Hematopoietic multipotent progenitor cell treated with erythropoietin and hydrocortisone succinate and interleukin-3 and kit ligand, for 4 days (in vitro differentiated cells): Measurements from ENCODE around the gene RAP1A.

ENCODE experiments used
- DNase-seq: peaks from one replicate; pipeline ENCODE4 v3.0.0-alpha.2; 2015

RAP1A gene

DNA sequence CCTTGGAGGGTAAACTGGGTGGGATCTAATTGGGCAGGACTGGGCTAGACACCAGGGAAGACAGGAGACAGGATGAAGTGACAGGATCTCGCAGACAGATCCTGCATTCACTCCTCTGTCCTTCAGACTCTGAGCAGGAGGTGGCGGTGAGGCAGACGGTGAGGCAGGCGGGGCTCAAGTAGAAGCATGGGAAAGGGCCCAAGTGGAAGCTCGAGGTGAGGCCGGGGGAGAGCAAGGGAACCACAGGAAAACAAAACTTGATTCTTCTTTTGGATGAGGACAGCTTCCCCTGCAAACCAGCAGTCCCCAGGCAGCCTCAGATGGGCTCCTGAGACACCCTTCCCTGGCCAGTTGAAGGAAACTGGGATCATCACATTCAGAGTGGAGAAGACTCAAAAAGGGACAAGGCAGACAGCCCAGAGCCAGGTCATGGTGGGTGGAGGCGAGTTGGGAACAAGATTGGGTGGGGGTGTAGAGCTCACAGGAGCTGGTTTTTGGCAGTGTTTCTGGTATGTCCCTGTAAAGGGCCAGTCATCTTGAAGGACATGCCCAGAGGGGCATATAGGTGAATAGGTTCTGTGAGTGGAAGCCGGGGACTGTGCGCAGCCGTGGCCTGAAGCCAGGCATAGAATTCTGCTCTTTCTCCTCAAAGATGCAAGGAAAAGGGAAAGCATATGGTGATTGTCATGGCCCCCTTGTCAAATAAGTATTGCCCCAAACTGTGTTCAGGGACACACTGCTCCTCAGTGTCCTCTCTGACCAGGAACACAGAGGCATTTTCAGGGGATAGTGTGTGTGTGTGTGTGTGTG, 101.6 kb downstream of the RAP1A start:
- DNase-seq, result no peak

DNA sequence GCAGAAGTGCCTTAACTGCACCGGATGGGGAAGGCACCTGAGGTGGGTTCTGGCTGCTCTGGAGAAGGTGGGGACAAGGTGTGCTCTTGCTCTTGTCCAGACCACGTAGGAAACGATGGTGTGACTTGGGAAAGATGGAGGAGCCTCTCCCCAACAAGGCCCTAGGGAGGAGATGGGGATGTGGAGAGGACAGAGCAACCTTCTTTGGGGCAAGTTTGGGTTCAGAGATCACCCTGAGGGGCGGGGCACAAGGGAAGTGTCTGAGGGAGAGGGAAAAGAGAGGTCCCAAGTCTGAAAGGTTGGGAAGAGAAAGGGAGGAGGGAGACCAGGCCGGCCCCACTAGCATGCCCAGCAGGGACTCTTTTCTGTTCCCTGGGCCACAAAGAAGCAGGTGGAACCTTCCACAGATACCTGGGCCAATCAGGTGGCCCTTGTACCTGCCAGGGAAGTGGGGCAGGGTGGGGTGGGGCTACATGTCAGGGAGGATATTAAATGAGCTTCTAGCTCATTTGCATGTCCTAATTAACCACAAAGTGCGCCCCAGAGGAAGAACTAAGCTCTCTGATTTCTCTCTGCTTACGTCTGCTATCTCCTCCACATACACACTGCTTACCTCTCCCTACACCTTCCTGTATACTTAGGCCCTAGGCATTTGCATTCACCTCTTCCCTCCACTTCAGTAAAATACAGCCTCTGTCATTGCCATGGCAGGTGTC, 103.7 kb downstream of the RAP1A start:
- DNase-seq, result no peak

DNA sequence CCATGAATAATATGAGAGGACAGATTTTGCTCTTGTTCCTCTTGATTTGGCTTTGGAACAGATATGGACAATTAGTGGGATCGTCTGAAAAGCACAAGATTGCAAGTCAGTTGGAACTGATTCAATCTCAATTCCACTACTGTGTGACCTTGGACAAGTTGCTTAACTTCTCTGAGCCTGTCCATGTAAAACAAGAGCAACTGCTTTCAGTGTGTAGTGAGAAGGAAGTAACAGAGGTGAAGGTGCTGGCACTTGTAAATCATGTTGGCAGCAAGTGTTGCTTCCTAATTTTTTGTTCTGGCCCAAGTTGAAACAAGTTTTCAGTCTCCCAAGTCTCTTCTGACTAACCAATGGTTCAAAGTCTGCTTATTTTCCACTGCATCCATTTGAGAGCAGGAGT, 104.3 kb downstream of the RAP1A start:
- DNase-seq, result no peak

DNA sequence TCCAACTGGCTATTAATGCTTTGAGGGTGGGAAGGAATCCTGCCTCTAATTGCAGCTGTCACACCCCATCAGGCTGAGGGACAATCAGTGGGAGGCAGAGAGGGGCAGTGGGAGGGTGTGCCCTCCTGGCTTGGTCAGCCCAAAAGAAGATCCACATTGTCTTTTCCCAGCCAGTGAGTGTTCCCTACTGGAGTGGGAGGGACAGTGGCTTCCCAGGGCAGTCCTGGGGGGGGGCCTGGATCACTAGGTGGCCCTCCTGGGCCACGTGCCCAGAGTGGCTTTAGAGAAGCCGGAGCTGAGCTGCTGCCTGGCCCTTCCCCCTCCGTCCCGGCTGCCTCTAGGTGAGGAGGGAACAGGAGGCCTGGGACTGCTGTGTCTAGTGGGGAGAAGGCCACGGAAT, 105.6 kb downstream of the RAP1A start:
- no peak for DNase-seq

DNA sequence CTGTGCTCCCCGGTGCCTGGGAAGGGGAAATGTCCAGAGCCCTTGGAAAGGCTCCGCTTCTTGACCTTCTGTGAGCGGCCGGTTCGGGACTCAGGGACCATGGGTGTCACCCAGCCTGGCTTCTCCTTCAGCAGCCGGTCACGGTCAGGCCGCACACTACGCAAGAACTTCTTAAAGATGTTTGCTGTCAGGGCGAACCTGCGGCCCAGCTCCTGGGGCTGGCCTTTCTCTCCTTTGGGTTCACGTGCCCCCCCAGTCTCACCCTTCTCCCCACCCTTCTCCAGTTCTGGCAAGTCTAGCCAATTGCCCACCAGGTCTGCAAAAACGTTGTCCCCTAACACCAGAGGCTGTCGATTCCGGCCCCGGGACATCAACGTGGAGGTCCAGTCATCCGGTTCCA, 107.5 kb downstream of the RAP1A start:
- DNase-seq, result no peak

DNA sequence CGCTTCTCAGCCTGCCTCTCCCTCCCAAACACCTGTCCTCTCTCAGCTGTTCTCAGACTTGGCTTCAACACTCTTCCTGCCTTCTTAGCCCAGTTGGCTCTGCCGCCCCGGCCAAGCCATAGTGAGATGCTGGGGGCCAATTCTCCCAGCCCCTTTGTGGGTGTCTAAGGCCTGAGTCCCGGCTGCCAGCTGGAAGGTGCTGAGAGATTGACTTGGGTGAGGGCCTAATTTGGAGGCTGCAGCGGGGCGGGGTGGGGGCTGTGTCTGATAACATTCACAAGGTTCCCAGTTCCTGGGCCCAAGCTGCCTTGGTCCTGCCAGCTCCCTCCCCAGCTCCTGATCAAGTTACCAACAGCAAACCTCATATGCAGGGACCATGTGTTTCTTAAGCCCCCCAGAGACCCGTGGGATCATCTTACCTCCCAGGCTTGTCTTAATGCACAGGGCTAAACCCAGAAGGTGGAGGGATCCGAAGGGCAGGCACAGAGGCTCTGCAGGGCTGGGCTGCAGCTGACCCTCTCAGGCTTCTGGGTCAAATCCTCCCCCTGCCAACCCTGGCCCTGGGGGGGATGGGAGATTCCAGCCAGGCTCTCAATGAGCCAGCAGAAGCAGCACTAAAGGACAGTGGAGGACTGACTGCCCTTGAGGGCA, 109.8 kb downstream of the RAP1A start:
- no peak for DNase-seq

DNA sequence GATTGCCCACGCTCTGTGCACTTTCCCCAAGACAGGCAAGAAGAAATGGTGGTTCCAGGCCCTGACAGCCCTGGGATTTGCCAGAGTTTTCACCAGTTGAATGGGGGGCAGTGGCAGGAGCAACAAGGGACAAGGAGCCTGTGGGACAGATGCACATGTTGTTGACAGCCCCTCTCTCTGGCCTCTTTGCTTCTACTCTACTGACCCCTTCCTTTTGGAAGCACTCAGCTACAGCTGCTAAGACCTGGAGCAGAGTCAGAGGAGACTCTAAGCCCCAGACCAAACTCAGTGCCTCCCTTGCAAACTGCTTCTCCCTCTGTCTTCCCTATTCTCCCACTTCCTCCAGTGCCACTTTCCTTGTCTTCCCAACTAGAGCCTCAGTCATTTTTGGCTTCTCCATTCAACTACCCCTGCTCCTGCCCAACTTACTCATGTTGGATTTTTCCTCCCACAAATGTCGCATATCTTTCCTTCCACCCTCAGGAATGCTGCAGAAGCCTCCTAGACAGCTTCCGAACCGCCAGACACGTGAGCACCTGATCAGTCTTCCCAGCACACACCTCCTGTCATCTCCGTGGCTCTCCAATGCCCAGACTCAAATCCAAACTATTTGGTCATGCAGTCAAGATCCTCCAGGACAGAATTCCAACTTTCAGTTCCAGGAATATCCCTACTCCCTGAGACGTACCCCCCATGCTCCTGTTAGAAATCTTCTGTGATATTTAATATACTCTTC, 110.5 kb downstream of the RAP1A start:
- DNase-seq, result no peak

DNA sequence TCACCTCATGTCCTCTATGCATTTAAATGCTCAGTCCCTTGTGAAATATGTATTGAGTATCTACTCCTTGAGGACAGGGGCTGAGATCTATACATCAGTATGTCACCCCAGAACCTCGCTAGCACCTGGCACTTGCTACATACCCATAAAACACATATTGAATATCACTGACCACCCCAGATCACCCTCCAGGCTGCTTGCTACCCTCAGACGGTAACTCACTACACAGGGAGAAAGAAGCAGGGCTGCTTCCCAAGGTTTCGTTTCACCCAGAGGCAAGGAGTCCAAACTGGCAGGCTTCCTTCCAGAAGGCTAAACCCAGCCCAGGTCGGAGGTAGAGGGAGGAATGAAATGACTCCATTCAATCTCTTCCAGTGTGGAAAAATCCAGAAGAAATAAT, 111.1 kb downstream of the RAP1A start:
- DNase-seq, result no peak

DNA sequence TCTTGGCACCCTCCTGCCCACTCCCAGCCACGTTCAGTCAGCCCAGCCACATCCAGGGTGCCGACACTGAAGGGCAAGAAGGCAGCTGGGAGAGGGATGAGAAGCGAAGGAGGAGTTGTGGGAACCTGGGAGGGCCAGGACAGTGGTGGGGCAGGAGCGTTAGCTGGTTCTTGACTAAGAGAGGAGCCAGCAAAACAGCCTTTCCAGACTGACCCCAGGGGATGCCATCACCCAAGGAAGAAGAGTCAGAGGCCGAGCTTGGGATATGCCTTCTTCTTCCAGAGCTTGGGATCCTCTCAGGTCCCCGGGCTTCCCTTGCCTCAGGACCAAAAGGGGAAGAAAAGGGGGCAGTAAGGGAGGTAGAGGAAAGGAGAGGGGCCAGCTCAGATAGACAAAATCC, 112.4 kb downstream of the RAP1A start:
- DNase-seq, result no peak

DNA sequence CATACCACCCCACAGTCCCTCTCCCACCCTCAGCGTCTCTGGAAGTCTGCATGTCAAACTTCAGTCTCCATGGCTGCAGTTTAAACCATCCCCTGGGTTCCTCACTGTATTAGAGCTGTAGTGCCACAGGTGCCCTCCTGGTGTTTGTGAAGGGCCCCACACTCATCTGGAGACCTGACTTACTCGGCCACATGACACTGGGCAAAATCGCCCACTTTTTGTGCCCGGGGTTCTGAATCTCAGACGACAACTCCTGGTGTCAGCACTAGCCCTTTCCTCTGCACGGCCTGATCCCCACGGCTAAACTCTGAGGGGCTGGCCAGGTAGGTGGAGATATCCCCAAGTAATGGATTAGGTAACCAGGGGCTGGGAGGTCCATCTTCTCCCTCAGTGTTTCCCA, 113.1 kb downstream of the RAP1A start:
- DNase-seq, result no peak

DNA sequence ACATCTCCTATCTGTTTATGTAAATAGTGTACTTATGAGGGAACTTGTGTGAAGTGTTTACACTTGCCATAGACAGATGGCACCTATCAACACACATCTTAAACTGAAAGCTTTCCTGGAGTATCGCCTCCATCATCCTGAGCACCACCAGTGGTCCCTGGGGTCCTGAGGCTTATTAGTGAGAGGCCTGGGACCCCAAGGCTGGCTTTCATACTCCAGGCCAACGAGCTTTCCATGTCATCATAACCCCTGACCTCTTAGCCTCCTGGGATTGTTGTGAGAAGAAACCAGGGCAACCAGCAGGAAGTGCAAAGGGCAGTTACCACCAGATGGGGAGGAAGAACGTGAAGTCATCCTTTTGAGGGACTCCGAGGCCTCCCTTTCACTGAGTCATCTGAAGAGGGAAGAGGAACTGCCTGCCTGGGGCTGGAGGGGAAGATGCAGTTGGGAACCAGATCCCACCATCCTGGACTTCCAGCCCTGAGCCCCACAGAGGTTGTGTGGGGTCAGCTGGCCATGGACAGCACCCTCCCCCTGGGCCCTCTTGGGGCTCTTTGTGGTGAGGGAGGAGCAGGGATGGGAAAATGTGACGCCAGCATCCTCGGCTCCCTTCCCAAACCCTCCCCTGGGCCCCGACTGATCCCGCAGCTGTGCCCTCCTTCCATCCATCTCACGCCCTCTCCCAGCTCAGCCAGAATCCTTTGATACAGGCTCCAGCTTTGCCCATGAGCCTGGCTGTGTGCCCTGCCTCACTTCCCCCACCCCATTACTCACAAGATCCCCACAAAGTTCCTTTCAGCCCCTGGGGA, 113.8 kb downstream of the RAP1A start:
- DNase-seq, result peak; percentile 74

DNA sequence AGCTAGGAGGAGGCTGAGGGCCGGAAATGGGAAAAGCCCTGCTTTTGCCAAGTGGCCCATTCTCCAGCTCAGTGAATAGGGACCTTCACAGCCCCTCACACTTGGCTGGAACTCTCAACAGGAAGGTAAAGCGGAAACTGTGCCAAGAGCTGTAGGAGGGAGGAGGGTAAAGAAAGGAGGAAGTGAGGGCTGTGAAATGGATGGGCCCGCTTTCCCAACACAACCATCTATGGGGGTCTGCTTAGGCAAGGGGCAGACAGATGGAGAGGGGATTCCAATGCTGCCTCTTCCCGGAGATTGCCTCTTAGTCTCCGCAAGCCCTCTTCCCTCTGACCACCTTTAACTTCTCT, 114.4 kb downstream of the RAP1A start:
- DNase-seq, result peak; percentile 41

DNA sequence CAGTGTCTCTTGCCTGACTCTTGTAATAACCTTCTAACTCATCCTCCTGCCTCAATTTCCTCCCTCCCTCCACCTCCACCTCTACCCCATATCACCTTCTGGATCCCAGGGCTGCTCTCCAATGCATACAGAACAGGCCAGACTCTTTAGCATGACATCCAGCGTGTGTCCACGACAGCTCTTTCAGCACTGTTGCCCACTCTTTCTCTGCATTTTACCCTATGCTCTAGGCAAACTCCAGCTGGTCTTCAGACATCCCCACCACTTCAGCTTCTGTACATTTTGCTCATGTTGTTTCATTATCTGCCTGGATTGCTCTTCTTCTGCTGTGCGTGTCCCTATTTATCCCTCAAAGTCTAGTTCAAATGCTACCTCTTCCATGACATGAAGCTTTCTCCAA, 114.8 kb downstream of the RAP1A start:
- no peak for DNase-seq

DNA sequence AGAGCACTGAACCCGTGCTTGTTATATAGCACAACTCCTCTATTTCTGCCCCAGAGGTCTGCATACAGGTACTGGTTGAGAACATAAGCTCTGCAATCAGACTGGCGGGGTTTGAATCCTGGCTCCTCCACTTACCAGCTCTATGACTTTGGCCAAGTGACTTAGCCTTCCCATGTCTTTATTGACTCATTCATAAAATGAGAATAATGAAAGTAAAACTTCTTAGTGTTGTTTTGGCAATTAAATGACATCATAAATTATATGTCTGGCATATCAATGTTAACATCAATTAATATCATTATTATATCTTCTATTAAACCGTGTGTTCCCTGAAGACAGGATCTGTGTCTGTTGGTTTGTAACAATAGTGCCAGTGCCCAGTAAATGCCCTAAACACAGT, 115.3 kb downstream of the RAP1A start:
- no peak for DNase-seq

DNA sequence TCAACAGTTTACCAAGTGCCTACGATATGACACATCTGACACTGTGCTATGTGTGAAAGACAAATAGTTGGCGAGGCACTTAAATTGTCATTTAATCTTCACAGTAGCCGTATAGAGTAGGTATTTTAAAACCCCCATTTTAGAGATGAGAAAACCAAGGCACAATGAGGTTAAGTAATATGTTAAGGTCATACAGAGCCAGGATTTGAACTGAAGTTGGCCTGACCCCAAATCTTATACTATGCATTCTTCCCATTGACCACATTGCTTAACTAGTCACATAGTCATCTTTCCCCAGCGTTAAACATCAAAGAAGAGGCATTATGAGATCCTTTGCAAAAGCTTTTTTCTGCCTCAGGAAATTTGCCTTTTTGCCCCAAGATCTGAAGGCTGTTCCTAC, 115.7 kb downstream of the RAP1A start:
- DNase-seq, result no peak

DNA sequence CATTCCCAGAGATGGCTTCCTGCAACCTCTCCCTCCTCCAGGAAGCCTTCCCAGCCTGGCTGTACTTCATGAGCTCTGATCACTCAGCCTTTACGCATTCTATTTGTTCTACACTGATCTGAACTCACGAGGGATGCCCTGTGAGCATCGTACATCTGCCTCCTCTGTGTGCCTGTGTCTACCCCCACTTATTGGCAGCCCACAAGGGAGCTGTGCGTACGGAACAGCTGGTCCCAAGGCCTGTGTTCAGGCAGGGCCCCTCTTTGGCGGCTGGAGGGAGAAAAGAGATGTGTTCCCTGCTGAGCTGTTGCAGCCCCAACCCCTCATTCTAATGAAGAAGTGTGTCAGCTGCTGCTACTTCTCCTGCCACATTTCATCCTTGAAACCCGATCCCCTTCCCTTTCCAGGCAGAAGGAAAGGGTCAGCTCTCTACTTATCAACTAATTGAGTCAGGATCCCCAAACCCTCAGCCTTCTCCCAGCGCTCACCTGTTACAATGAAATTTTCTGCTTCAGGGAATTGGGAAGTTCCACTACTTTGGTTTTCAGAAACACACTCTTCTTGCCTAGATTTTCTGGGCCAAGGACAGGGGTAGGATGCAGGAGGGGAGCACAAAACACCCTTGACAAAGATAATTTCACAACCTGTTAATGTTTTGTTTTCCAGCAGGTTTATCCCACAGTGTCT, 116.4 kb downstream of the RAP1A start:
- no peak for DNase-seq

DNA sequence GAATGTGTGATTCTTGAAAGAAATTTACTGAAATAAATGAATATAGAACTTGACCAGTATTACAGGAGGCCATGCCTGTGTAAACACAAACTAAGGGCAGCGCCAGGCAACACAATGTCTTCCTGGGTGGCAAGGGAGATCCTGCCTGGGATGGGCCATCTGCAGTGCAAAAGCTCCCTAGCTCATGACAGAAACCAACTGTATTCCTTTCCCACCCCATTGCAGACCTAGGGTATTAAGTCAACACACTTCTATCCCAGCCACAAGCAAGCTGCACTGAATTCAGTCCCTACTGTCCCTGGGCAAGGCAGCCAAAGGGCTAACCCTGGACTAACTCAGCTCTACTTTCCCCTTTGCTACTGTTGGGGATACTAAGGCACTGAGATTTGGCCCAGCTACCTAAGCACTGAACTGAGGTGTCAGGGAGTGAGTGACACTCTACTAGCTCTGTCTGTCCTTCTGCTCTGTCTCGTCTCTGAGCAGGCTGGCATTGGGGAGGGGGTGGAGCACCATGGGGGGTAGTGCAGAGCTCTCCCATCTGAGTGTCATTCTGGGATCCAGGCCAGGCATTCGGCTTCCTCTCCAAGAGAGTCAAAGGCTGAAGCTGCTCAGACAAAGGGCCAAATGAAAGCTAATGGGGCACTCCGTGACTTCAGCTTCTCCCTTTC, 117.1 kb downstream of the RAP1A start:
- DNase-seq, result no peak

DNA sequence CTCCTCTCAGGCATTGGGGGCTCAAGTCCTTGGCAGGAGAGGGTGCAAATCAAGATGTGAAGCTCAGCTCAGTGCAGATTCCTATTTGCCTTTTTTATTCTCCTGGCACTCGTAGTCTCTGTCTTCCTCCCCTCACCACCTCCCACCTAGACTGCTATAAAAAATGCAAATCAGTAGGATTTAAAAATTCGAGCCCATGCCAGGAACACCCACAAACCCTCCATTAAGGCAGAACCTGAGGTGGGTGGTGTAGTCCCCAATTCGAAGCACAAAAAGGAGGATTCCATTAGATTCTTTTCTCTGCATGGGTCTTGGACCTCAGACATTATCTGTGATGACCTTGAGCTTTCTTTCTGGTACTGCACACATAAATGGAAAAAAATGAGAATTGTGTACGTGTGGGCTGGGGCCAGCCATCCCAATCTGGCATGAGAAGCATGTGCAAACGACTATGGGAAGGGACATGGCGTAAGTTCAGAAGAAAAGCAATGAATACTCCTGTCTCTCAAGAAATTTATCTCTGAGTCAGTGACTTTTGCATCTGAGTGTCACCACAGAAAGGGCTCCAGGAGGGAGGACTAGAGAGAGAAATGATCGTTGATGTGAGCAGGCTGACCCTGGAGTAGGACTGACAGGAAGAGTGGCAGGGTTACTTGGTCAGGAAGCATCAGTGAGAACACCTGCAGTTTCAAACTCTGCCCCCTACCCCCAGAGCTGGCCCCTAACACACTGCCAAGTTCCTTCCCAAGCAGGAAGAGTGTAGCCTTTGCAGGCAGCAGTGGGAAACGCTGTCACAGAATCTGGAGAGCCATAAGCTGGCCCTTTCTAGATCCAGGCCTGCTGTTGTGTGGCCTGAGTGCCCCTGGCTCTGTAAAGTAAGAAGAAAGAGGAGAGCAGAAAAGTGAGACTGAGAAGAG, 117.9 kb downstream of the RAP1A start:
- no peak for DNase-seq

DNA sequence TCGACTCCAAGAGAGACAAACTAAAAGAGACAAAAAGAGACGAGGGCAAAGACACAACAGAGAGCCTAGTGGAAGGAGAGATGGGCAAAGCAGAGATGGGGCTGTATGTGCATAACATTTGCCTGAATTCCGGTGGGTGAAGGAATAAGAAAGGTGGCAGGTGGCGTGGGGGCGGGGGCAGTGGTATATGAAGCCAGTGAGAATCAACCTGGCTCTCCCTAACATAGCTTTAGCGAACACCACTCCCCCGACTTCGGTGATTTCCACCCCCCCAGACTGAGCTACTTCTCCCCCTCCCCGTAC, 118.5 kb downstream of the RAP1A start:
- DNase-seq, result no peak

DNA sequence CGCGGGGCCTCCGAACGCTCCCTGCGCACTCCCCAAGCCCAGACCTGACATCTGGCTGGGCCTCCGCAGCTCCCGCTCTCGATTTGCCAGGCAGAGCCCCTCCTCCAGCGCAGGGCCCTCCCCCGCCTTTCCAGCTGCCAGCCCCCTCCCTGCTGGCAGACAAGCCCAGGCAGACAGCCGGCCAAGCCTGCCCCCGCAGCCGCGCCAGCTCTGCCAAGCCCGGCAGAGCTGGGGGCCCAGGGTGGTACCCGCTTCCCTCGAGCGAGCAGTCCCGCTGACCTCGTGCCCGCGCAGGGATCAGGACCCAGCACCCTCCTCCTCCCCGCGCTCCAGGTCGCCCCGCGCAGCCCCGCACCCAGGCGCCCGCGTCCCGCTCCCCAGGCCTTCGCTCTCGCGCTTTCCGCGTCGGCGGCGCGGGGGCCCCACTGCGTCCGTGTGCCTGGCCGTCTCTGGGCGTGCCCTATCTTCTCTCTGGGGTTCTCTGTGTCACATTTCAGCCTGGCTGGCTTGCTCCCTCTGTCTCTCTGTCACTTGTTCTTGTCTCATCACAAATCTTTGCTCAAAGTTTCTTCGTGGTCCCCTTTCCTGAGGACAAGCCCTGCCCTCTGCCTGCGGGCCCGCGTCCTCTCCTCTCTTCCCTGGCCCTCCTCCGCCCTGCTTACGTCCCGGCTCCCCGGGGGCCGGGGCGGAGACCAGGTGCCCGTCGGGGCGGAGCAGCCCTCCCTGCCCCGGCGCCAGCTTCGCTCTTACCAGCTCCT, 119.0 kb downstream of the RAP1A start:
- peak; percentile 72 for DNase-seq
